Left renal cortex interstitium (tissue), 4 donors: Measurements from ENCODE around the gene ILK. TPM values are rescaled to one million over a fixed set of nuclear protein-coding genes. Genes with fewer than 3 reads are reported as not detected.

Experiments used
- DNase-seq, 4 donors: peaks; one replicate each; pipeline ENCODE4 v3.0.0-alpha.2; 2013; ENCODE audit warnings: low read depth in 4 of 4, low spot score in 2 of 4, missing footprints in 1 of 4
- polyA plus RNA-seq, 4 donors: library from polyadenylated mRNA; unstranded; fragments of 120-200 nt; gene quantifications; one replicate each; pipeline ENCODE4 v1.2.1, GENCODE V29; 2013; ENCODE audit not compliant: insufficient read length in 4 of 4

The ILK gene
- polyA plus RNA-seq, 4 donors, result 154 to 165 (median 158) TPM

DNA sequence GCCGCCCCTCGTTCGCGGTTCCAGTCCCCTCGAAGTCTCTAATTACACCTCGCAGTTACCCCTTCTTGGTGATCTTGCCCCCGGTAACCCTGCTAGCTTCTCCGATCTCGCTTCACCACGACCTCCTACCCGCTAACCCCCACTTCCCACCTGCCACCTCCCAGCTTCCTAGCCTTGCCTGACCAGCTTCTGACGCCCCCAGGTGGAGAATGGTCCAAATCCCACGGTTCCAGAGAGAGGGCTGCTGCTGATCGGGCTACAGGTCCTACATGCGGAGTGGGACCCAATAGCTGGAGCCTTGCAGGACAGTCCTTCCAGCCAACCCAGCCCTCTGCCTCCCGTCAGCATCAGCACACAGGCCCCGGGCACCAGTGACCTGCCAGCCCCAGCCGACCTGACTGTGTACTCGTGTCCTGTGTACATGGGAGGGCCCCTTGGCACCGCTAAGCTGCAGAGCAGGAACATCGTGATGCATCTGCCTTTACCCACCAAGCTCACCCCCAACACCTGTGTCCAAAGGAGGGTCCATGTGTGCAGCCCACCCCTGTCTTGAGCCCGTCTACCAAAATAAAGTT lies 32.1 kb upstream of the ILK start:
- no peak for DNase-seq

DNA sequence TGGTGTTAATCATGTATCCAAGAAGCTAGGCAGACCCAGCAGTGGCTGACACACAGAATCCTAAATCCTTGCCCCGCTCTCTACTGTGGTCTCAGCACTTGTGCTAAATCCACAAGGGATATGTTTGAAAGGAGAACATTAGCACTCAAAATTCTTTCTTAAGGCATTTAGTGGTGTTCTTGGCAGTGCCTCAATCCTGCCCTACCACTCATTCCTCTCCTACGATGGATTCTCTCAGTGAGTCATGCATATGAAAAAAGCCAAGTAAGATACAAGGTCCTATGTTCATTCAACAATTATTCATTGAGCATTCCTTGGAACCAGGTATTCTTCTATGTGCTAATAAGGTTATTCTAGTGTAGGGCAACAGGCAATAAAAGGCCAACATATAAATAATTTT lies 31.4 kb upstream of the ILK start:
- DNase-seq, result no peak

GRCh38 chr11:6574816-6575715 lies 28.5 kb upstream of the ILK start:
- DNase-seq, result no peak

GRCh38 chr11:6576471-6577373 lies 26.9 kb upstream of the ILK start:
- DNase-seq, result peak in 1 of 4 donors; percentile 10

- no peak for DNase-seq
Observed at GRCh38 chr11:6578134-6578533, 25.4 kb upstream of the ILK start.

- no peak for DNase-seq
Observed at GRCh38 chr11:6579681-6580080, 23.9 kb upstream of the ILK start.

DNA sequence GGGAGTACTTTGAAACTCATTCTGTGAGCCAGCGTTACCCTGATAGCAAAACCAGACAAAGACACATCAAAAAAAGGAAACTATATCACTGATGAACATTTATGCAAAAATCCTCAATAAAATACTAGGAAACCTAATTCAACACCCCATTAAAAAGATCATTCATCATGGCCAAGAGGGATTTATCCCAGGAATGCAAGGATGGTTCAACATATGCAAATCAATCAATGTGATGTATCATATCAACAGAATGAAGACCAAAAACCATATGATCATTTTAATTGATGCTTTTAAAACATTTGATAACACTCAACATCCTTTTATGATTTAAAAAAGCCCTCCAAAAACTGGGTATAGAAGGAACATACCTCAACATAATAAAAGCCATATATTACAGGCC lies 20.0 kb upstream of the ILK start:
- no peak for DNase-seq

DNA sequence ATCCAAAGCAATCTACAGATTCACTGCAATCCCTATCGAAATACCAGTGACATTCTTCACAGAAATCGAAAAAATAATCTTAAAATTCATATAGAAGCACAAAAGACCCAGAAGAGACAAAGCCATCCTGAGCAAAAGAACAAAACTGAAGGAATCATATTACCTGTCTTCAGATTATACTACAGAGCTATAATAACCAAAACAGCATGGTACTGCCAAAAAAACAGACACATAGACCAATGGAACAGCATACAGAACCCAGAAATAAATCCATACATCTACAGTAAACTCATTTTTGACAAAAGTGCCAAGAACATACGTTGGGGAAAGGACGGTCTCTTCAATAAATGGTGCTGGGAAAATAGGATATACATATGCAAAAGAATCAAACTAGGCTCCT lies 19.0 kb upstream of the ILK start:
- no peak for DNase-seq

DNA sequence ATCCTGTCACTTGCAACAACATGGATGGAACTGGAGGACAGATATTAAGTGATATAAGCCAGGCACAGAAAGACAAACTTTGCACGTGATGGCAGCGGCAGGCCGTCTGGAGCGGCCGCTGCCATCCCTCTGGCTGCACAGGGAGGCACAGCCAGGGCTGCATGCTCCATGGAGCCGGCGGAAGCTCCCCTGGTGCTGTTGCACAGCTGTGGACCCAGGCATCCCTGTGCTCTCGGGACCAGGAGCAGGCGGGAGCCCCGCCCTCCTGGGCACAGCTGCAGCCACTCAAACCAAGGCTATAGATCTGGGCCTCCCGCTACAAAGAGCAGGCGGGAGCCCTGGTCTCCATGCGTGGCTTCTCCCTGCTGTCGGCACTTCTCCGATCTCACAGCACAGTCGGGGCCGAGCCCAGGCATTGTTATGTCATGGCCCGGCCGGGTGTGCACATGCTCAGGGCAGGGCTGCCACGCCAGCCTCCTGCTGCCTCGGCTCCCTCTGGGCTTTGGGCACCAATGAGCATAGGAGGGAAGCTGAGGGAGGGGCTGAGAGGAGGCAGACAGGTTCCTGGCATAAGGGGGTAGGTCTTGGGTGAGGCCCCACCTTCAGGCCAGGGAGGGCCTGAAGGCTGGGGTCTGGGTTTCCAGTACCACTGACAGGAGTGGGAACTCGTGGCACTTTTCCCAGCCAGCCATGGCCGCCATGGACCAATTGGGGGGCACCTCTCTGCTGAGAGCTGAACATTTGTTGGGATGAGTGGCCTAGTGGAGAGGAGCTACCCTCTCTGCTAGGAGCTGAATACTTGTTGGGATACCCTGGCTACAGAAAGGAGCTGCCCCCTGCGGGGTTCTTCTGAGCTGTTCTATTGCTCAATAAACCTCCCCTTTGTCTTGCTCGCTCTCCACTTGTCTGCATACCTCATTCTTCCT lies 16.9 kb upstream of the ILK start:
- no peak for DNase-seq

DNA sequence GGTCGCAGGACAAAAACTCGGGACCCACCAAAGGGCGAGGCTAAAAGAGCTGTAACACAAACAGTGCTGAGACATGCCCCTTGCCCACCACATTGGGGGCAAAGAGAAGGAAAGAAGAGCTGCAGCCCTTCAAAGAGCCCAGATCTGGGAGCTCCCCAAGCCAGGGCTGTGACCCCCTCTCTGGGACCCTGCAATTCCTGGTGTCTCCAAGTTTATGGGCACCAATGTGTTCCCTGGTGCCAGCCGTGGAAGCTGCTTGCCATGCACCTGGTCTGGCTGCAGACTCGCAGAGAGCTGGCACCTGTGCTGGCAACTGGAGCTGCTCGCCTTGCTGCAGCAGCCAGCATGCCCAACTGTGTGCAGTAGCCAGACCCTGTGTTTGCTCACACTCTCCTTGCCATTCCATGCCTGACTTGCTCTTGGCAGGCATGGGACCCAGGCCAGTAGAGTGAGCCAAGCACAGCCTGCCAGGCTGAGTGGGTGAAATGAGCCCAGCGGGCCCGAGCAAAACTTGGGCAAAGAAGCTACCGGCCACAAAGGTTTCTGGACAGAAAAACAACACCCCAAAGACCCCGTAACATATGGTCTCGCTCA lies 16.1 kb upstream of the ILK start:
- no peak for DNase-seq

DNA sequence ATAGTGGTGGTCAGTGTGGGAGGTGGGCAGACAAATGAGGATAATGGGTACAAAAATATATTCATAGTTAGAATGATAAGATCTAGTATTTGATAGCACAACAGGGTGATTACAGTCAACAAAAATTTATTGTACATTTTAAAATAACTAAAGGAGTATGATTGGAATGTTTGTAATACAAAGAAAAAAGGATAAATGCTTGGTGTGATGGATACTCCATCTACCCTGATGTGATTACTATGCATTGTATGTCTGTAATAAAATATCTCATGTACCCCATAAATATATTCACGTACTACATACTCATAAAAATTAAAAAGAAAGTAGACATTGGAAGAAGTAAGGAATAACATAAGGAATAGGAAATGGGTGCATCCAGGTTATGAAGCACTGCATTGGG lies 15.6 kb upstream of the ILK start:
- DNase-seq, result no peak

GRCh38 chr11:6594142-6594768 lies 9.3 kb upstream of the ILK start:
- DNase-seq, result no peak

GRCh38 chr11:6596239-6596877 lies 7.2 kb upstream of the ILK start:
- no peak for DNase-seq

- no peak for DNase-seq
Observed at GRCh38 chr11:6598555-6598954, 5.0 kb upstream of the ILK start.

DNA sequence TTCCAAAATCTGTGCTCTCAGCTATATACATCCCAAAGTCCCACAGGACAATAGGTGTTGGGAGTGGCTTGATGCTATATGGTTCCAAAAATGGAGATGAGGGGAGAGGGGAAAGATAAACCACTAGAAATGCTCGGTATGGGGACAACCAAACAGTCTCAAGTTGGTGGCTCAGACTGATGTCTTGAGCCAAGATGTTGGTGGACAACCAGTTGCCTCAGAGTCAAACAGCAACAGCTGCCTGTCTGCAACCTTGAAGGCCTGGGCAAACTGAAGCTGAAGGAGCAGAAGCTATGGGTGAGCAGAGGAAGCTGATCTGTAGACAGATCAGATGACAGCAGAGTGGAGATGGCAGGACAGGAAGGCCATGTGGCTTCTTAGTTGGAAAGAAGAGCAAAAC lies 4.1 kb upstream of the ILK start:
- DNase-seq, result no peak

GRCh38 chr11:6599881-6600390 lies 3.6 kb upstream of the ILK start:
- no peak for DNase-seq

GRCh38 chr11:6601041-6601461 lies 2.5 kb upstream of the ILK start:
- DNase-seq, result no peak

- DNase-seq, result no peak
Observed at GRCh38 chr11:6602096-6602940, 1.3 kb upstream of the ILK start.
